Ovary (tissue), 9 donors: Measurements from ENCODE around the gene FILIP1L. TPM values are rescaled to one million over a fixed set of nuclear protein-coding genes. Genes with fewer than 3 reads are reported as not detected.
A peak's percentile ranks its signal among the peaks of the same experiment; 100 is the strongest.

Experiments
- DNase-seq, 5 donors: peaks; one replicate each; pipeline ENCODE4 v3.0.0-alpha.2; 2019 to 2020
- H3K27ac ChIP-seq, 2 donors: fragments of 200-600 bp; one replicate each; pipeline versions ENCODE4 v1.5.1 to v1.8.0; 2019 to 2022
- H3K27me3 ChIP-seq: fragments of 200-600 bp; one replicate; pipeline ENCODE4 v1.8.0; 2022
- H3K36me3 ChIP-seq: fragments of 200-600 bp; sonication (generic); one replicate; pipeline ENCODE4 v1.5.1; 2019
- H3K4me1 ChIP-seq: one replicate; pipeline ENCODE4 v1.8.1; 2013; ENCODE audit warnings: mild to moderate bottlenecking, moderate library complexity; ENCODE audit not compliant: insufficient read depth
- H3K4me3 ChIP-seq: fragments of 200-600 bp; sonication (generic); one replicate; pipeline ENCODE4 v1.5.1; 2017
- H3K9me3 ChIP-seq, 2 donors: fragments of 200-600 bp in 1 of 2; sonication (generic) in 1 of 2; one replicate each; pipeline versions ENCODE4 v1.5.1 to v1.8.1; 2013 to 2019; ENCODE audit warnings: mild to moderate bottlenecking in 1 of 2, moderate library complexity in 1 of 2
- EP300 ChIP-seq: sonication (generic); formaldehyde crosslinking; IDR thresholded peaks from one replicate; pipeline ENCODE4 v1.6.1; 2017; ENCODE audit warnings: antibody characterized with exemption
- POLR2A ChIP-seq: fragments of 450-650 bp; IDR thresholded peaks from one replicate; pipeline ENCODE4 v1.6.1; 2017; ENCODE audit warnings: antibody characterized with exemption, mild to moderate bottlenecking, moderate library complexity
- WGBS, 3 donors: extraction: QIAGEN DNeasy Blood & Tissue Kit in 1 of 3; methylation state at CpG; one replicate each; pipeline versions ENCODE4 v1.1.5 to v1.1.7; 2013 to 2017; 5-methylcytosine and 5-hydroxymethylcytosine counted together
- intact Hi-C, 4 donors: fragments of 100-400 bp; cut with DNase I; formaldehyde crosslinking; loops; one replicate each; pipeline versions ENCODE4 v1.11.0 to v1.15.1; 2022 to 2023
- polyA plus RNA-seq, 2 donors: library from polyadenylated mRNA; stranded (reverse); fragments of 200-250 nt in 1 of 2; fragments of 350-450 nt in 1 of 2; fragmentation: Illumina TruSeq in 1 of 2; extraction: RNeasy Lipid Tissue Mini Kit (QIAGEN cat#74804) in 1 of 2; gene quantifications; one replicate each; pipeline ENCODE4 v1.2.3, GENCODE V29; 2013 to 2014
- total RNA-seq, 7 donors: library from RNA; depleted of rRNA in 2 of 7; stranded (reverse); fragments of >200 nt in 2 of 7; fragmentation: NEBNext Ultra II Directional in 3 of 7; extraction: Animal tissue kit (Norgen Biotek cat#: 25700) in 3 of 7; gene quantifications; one replicate each; pipeline versions ENCODE4 v1.1.0 to v1.2.4, GENCODE V29; 2016 to 2023
- TF ChIP-seq, protein P1 (sequence below), 3 donors: fragments of 450-650 bp in 2 of 3; fragments of 200-600 bp in 1 of 3; IDR thresholded peaks; one replicate each; pipeline versions ENCODE4 v1.5.1 to v1.8.0; 2016 to 2022; ENCODE audit warnings: antibody characterized with exemption in 3 of 3, mild to moderate bottlenecking in 1 of 3
- donor health status: DM: no; HTN: no; CAD: no; lungs with moderate emphysema.
- donor health status: DM: no; HTN: no; CAD: no.
- donor health status: Bipolar disorder and iron deficiency.
- donor health status: DM: yes; HTN: yes; CAD: no.
- donor health status: DM: no; HTN: no; CAD: no.
- donor health status: DM: yes; HTN: yes; CAD: no.

FILIP1L gene
- total and polyA plus RNA-seq, 9 donors = 23.7 to 174 (median 110) TPM

- H3K4me3 ChIP-seq = no peak overlapping the region
- peaks cover 8% of the 10 kb centered on the region for H3K4me1 ChIP-seq
- H3K27ac ChIP-seq = no peak overlapping the region
- H3K27me3 ChIP-seq = no peaks in the 10 kb centered on the region
- no peaks in the 10 kb centered on the region for H3K36me3 ChIP-seq
- TF ChIP-seq EP300 (no peak), POLR2A (no peak)
- TF ChIP-seq, protein P1, sequence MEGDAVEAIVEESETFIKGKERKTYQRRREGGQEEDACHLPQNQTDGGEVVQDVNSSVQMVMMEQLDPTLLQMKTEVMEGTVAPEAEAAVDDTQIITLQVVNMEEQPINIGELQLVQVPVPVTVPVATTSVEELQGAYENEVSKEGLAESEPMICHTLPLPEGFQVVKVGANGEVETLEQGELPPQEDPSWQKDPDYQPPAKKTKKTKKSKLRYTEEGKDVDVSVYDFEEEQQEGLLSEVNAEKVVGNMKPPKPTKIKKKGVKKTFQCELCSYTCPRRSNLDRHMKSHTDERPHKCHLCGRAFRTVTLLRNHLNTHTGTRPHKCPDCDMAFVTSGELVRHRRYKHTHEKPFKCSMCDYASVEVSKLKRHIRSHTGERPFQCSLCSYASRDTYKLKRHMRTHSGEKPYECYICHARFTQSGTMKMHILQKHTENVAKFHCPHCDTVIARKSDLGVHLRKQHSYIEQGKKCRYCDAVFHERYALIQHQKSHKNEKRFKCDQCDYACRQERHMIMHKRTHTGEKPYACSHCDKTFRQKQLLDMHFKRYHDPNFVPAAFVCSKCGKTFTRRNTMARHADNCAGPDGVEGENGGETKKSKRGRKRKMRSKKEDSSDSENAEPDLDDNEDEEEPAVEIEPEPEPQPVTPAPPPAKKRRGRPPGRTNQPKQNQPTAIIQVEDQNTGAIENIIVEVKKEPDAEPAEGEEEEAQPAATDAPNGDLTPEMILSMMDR (IDR thresholded peaks at IDR 0.05) = no peak
- 88 to 96% (median 90%) methylated on average over 6 of the region's 6 CpGs for WGBS, 3 donors
- intact Hi-C loops = loop anchor here in 1 of 4 donors (5.0 kb wide), 1 partner anchor 404 kb away; no protein-coding TSS in a partner anchor
- H3K9me3 ChIP-seq = no peaks in the 10 kb centered on the region
- no peak for DNase-seq
Observed at GRCh38 chr3:99848433-99848832, 265.9 kb downstream of the FILIP1L start.

DNA sequence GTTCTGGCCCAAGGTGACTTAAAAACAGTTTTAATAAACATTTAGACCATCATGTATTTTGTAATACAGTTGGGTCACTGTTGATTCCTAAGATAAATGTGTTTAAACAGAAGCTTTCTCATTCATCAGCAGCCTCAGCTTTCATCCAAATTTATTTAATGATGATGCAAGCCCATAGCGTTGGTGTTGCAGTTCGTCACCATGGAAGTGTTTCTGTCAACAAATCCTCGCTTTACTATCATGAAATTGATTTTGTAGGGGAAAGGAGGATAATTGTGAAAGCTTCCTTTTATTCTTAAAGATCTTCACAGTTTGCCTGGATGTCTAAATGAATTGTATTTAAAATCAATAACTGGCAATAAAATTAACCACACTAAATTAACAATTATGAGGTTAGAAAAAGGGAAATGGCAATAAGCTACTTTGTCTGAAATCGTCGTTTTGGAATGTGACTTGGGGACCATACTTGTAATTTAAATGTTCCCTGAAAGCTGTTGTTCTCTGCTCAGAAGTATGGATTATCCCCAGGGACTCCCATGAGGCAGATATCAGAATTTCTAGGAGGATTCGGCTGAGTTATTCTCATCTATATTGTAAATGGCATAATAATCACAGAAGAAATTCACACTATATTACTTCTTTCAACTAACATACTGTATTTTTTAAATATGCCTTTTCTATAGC lies 267.7 kb downstream of the FILIP1L start:
- Histone ChIP-seq H3K27ac (no peak overlapping the region), H3K36me3 (no peaks in the 10 kb centered on the region), H3K4me1 (peaks cover 8% of the 10 kb centered on the region), H3K9me3 (no peaks in the 10 kb centered on the region), H3K27me3 (no peaks in the 10 kb centered on the region), H3K4me3 (no peak overlapping the region)
- DNase-seq = peak in 1 of 5 donors; percentile 48
- intact Hi-C loops = loop anchor here in 1 of 4 donors (5.0 kb wide), 1 partner anchor 406 kb away; no protein-coding TSS in a partner anchor
- TF ChIP-seq, protein P1 (IDR thresholded peaks at IDR 0.05) = no peak
- TF ChIP-seq POLR2A = no peak
- TF ChIP-seq EP300 = no peak
- 37 to 42% (median 38%) methylated on average over 6 of the region's 6 CpGs for WGBS, 3 donors

- intact Hi-C loops = loop anchor here in 1 of 4 donors (5.0 kb wide), 1 partner anchor 406 kb away; no protein-coding TSS in a partner anchor
- Histone ChIP-seq H3K27me3 (no peaks in the 10 kb centered on the region), H3K4me1 (peaks cover 8% of the 10 kb centered on the region), H3K36me3 (no peaks in the 10 kb centered on the region), H3K27ac (no peak overlapping the region), H3K9me3 (no peaks in the 10 kb centered on the region), H3K4me3 (no peak overlapping the region)
- DNase-seq = no peak
- 65 to 79% (median 71%) methylated on average over 2 of the region's 2 CpGs for WGBS, 3 donors
- TF ChIP-seq, protein P1 (IDR thresholded peaks at IDR 0.05) = no peak
- TF ChIP-seq EP300 = no peak
- no peak for TF ChIP-seq POLR2A
Observed at GRCh38 chr3:99845999-99846398, 268.3 kb downstream of the FILIP1L start.

- Histone ChIP-seq H3K27ac (peak overlapping the region in 1 of 2 donors; percentile 5), H3K9me3 (no peaks in the 10 kb centered on the region), H3K36me3 (no peaks in the 10 kb centered on the region), H3K27me3 (no peaks in the 10 kb centered on the region), H3K4me3 (no peak overlapping the region), H3K4me1 (peaks cover 8% of the 10 kb centered on the region)
- intact Hi-C loops = loop anchor here in 1 of 4 donors (5.0 kb wide), 1 partner anchor 407 kb away; no protein-coding TSS in a partner anchor
- DNase-seq = no peak
- WGBS, 3 donors = 47 to 53% (median 47%) methylated on average over 4 of the region's 4 CpGs
- TF ChIP-seq POLR2A = no peak
- TF ChIP-seq, protein P1 (IDR thresholded peaks at IDR 0.05) = no peak
- TF ChIP-seq EP300 = no peak
Observed at GRCh38 chr3:99845331-99845730, 269.0 kb downstream of the FILIP1L start.
